HG02981 (cell line): ENCODE data around the gene PKP2.

Experiments
- ATAC-seq: cut with Tn5 transposase; IDR thresholded peaks from one replicate; pipeline ENCODE4 v1.9.1; 2021; ENCODE audit warnings: mild to moderate bottlenecking, moderate library complexity; ENCODE audit not compliant: unreplicated experiment

Gene PKP2

DNA sequence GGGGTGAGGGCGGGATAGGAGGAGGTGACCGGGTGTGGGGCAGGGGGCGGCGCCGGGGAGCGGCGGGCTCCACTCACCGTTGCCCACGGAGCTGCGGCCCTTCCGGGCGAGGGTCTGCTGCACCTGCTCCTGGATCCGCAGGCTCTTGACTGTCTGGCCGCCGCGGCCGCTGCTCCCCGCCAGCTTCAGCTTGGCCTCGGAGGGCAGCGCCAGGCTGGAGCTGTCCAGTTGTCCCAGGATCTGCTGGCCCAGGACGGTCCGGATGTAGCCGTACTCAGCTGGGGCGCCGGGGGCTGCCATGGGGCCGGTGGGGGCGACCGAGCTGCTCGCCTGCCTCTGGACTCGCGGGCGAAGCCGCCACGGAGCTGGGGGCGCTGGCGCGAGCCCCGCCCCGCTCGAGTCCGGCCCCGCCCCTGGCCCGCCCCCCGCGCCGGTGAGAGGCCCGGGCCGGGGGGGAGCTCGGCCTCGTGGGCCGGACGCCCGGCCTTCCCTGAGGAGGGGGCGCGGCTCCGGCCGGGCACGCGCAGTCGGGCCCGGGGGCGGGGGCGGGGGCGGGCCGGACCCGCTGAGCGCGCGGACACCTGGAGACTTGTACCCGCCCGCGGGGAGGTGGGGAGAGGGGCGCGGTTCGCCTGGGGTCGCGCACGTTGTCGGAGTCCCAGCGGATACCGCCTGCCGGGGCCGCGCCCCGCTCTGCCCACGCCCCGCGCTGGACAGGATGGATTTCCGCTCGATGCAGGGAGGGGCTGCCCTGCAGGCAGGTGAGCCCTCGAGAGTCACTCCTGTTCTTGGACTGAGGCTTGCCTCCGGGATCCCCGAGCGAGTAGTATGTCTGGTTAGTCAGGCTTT lies at the start of gene PKP2:
TSS of gene PKP2 (minus strand) at position 346 of the 849 bp plus-strand sequence. CDS start at position 300, 46 bp downstream.
- peak; percentile 65 for ATAC-seq

DNA sequence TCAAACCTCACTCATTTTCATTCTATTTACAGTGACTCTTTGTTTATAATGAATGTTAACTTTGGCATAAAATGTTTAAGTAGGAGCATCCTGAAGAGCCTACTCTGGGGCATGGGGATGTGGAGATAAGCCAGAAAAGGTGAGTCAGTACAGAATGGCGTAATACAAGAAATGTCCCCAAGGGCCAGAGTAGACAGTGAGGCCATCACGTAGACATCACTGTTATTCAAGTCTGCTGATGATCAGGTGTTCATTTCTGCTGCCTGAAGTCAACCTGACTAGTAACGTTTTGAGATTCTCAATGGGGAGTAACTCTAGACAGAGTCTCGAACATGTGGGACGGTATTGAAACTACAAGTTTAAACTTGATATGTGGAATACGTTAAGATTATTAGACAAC lies 47.6 kb upstream of the PKP2 start:
- ATAC-seq: no peak

DNA sequence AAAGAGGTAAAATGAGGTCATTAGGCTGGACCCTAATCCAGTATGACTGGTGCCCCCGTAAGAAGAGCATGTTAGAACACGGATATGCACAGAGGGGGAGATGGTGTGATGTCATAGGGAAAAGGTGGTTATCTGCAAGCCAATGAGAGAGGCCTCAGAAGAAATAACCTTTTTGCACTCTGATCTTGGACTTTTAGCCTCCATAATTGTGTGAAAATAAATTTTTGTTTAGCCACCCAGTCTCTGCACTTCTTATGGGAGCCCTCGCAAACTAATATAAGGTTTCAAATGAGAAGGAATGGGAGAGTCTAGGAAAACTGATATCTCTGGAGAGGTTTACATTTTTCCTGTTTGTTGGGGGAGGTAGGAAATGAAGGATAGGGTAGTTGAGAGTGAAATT lies 43.2 kb upstream of the PKP2 start:
- ATAC-seq: no peak

DNA sequence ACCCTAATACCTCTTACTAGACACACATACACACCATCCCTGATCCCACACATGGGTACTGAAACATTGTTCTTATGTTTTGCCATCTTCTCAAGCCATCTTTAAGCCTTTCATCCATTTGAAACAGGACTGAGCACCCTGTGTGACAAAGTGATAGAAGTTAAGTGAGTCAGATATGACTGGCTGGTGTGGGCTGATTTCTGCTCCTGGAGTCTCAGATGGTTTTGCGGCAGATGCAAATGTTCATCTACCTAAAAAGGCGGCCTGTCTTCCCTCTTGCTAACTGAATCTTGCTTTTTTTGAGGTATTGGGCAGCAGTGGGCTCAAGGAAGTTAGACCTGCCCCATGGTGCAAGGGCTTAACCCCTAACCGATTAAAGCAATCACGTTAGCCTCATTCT lies 30.4 kb upstream of the PKP2 start:
- no peak for ATAC-seq

DNA sequence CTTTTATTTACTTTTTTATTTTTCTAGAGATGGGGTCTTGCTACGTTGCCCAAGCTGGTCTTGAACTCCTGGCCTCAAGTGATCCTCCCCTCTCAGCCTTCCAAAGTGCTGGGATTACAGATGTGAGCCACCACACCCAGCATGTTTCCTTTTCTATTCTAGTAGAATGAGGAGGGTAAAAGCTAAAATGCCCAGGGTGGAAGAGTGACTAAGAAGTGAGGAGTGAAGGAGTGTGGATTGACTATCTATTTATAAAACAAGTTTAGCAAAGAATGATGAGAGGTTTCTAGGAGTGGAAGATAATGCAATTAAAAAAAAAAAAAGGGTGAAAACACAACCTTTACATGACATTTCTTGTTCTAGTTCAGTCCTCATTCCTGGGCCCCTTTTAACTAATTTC lies 29.8 kb upstream of the PKP2 start:
- no peak for ATAC-seq

DNA sequence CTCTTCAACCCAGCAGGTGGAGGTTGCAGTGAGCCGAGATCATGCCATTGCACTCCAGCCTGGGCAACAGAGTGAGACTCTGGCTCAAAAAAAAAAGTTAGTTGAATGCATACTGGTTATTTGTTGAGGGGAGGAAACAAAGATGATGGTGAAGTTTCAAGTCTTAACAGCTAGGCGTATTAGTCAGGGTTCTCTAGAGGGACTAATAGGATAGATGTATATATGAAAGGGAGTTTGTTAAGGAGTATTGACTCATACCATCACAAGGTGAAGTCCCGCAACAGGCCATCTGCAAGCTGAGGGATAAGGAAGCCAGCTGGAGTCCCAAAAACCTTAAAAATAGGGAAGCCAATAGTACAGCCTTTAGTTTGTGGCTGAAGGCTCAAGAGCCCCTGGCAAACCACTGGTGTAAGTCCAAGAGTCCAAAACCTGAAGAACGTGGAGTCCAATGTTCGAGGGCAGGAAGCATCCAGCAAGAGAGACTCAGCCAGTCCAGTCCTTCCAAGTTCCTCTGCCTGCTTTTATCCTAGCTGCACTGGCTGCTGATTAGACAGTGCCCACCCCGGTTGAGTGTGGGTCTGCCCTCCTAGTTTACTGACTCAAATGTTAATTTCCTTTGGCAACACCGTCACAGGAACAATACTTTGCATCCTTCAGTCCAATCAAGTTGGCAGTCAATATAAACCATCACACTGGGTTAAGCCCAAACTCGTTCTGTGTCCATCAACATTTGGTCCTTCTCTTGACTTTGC lies 26.1 kb upstream of the PKP2 start:
- ATAC-seq: no peak

DNA sequence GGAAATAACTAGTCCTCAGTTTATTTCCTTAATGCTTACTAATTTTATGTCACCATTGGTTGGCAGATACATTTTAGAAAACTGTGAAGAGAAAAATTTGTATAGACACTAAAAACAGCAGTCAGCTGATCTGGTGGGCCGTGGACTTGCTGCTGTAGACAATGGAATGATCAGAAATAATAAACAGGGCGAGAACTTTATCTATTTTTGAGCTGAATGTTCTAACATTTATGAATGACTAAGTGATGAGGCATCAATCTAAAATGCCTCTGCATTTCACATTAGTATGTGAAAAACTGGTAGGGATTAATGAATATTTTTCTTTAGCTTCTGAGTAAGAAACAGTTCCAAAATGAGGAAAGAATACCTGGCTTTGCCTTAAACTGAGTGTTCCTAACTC lies 24.8 kb upstream of the PKP2 start:
- no peak for ATAC-seq

DNA sequence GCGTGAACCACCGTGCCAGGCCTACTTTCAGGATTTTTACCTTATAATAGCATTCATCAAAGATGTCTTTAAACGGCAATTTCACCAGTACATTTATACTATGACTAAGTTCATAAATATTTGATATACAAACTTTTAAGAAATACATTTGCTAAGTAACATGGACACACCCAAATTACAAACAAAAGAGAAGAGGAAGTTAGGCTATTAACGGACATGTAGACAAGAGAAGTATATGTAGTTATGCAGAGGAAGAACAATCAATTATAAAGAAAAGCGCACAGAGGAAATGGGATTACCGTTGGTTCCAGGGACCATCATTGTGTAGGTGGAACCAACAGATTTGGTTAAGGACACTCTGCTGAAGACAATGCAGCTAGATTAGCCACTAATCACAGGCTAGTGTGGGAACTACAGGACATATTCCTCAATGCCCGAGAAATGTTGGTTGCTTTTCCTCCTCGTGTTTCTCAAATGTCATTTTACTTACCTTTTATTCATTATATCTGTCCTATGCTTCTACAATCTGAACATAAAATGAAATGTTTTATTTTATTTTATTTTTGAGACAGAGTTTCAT lies 24.0 kb upstream of the PKP2 start:
- ATAC-seq: no peak

DNA sequence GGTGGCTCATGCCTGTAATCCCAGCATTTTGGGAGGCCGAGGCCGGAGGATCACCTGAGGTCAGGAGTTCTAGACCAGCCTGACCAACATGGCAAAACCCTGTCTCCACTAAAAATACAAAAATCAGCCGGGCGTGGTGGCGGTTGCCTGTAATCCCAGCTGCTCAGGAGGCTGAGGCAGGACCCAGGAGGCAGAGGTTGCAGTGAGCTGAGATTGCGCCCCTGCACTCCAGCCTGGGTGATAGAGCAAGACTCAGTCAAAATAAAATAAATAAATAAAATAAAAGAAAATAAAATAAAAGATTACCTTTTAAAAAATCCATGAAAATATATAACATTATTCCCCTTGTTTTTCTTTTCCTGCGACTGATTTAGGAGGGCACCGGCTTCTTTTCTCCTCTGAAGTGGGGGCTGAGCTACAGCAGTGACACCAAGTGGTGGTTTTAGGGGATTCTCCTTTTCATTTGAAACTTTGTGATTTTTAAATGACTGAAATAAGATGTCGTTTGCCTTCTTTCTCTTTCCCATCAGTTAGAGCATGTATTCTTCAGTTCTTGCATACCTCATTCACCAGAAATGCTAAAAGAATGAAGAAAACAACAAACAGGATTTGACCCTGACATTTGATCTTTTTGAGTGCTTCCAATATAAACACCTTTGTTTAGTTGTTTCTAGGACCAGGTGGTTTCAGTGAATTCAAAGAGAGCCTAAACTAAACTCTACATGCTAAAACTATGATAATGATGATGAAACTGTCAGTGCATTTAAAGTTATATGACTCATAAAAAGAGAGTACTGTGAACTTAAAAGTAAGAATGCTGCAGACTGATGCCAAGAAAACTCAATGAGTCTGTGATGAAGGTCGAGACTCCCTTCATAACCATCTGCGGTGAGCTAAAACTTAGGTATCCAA lies 22.6 kb upstream of the PKP2 start:
- no peak for ATAC-seq

DNA sequence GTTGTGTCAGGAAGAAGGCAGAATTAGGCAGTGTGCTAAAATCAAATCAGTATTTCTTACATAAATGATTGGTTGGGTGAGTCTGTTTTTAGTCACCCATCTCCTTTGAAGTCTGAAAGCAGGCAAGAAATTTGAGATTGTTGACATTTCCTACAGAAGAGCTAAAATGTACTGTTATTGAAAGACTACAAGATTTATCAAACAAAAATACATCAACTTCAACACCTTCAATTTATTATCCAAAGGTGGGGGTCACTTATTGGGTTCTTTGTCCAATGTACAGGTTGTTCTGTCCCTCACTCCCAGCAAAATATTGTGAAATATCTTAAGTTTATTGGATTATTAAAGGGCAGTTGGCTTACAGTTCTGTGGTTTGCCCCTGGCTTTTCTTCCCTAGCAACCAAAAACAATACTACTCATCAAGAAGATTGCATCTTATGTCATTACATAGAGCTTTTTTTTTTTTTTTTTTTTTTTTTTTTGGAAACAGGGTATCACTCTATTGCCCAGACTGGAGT lies 20.6 kb upstream of the PKP2 start:
- ATAC-seq: no peak

DNA sequence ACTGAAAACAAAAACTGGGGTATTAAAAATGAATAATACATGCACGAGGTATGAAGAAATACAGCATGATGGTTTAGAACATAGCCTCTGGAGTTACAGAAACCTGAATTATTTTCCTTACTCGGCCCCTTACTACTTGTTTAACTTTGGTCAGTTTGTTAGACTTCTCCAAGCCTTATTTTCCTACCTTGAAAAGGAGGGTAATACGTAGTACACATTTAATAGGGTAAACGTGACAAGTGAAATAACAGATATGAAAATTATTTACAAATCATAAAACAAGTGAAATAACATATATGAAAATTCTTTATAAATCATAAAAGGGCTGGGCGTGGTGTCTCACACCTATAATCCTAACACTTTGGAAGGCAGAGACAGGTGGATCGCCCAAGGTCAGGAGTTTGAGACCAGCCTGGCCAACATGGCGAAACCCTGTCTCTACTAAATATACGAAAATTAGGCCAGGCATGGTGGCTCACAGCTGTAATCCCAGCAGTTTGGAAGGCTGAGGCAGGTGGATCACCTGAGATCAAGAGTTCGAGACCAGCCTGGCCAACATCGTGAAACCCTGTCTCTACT lies 11.4 kb upstream of the PKP2 start:
- ATAC-seq: no peak

DNA sequence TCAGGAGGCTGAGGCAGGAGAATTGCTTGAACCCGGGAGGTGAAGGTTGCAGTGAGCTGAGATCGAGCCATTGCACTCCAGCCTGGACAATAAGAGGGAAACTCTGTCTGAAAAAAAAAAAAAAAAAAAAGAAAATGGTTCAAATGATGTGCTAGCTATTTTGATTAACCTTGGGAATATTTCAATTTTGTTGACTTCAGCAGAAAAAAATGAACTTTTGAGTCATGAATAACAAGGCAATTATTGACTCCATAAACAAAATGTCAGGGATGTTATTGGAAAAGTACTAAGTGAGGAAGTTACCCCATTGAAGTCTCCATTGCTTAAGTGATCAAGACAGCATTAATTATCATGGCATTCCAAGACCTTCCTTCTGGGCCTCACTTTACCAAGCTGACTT lies 10.6 kb upstream of the PKP2 start:
- ATAC-seq: no peak

DNA sequence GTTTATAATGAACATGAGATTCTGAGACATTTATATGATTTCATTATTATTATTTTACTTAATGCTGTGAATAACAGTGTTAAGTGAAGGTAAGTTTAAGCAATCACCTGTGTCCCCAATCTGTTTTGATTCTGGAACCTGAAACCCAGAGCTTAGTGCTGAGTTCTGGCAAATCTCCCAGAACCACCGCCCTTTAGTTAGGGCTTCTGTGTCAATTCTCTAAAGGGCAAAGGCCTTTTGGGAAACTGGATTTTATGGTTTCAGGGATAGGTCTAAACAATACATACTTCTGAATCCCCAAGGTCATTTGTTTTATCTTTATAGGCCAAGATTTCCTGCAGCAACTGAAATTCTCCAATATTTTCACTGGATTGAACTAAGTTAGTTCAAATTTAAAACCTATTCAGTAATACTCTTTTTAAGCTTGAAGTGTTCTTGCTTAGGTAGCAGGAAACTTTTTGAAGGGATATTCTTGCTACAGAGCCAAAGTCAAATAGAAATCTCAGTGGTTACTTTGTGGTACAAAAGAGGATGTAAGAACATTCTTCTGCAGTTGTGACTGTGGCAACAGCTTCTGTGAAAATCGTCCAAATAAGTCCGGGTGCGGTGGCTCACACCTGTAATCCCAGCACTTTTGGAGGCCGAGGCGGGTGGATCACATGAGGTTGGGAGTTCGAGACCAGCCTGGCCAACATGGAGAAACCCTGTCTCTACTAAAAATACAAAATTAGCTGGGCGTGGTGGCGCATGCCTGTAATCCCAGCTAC lies 10.0 kb upstream of the PKP2 start:
- peak; percentile 89 for ATAC-seq

DNA sequence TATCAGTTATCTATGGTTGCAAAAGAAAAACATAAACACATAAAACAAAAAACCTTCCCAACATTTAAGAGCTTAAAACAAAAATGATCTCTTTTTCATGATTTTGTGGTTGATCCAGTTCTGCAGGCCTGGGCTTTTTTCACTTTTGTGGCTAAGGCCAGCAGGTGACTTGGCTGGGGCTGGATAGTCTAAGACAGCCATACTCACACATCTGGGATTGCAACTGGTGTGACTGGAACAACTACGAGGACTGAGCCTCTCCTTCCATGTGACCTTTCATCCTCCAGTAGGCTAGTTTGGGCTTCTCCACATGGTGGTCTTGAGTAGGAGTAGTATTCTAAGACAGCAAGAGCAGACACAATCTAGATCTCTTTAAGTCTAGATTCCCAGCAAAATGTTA lies 7.2 kb upstream of the PKP2 start:
- no peak for ATAC-seq

DNA sequence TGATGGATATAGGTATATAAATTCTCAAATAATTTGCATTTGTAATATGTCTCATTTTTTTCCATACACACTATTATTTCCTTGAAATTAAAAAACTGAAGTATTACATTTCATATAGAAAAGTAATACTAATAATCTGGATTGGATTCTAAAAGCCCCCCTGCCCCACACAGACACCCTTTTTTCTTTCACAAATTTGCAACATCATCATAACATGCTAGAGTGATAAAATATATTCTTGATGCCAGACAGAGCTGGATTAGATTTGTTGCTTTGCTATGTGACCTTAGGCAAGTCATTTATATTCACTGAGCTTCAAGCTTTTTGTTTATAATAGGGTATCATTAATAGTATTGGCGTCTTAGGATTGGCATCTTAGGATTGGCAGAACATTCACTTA lies 6.7 kb upstream of the PKP2 start:
- ATAC-seq: no peak

DNA sequence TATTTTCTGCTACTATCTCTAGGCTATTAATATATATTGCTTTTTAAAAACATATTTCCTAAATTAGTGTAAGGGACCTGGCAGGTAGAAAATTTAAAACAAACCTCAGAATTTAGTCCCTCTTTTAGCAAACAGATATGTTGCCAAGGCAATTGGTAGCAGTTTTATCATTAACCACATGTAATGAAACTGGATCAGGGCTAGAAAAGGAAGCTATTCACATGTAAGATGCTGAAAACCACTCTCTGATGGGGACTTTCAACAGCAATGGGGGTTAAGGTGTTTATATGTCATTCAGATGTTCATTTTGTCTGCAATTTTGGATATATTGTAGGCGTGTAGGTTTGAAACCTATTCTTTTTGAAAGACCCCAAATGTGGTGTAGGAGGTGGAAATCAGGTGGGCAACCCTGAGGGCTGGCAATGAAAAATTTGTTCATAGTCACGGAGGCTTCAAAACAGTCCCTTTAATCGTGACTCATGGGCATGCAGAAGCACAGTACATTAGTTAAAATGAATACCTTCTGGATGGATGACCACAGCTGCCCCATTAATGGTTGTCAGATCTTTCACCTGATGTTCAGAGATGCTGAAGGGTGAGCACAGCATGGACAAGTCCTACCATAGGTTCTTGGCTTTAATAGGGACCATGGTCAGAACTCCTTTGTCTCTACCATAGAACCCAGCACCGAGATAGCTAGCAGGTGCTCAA lies 5.9 kb upstream of the PKP2 start:
- ATAC-seq: peak; percentile 68

DNA sequence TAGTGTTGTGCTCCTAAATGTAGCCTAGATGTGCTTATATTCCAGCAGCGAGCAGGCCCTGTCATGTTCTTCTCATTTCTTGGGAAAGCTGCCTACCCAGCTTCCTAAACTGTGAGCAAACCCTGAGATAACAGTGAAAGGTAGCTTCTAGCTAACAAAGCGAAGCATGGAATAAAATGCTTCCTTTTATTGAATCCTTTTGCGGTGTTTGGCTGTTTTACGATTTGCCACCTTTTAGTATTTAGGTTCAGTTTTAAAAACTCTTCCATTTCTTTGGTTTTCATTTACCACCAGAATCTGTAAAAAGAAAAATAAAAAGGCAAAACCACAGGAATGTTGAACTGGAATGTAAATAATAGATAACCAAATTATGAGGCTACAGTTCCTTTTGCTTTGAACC lies 5.0 kb upstream of the PKP2 start:
- ATAC-seq: no peak

DNA sequence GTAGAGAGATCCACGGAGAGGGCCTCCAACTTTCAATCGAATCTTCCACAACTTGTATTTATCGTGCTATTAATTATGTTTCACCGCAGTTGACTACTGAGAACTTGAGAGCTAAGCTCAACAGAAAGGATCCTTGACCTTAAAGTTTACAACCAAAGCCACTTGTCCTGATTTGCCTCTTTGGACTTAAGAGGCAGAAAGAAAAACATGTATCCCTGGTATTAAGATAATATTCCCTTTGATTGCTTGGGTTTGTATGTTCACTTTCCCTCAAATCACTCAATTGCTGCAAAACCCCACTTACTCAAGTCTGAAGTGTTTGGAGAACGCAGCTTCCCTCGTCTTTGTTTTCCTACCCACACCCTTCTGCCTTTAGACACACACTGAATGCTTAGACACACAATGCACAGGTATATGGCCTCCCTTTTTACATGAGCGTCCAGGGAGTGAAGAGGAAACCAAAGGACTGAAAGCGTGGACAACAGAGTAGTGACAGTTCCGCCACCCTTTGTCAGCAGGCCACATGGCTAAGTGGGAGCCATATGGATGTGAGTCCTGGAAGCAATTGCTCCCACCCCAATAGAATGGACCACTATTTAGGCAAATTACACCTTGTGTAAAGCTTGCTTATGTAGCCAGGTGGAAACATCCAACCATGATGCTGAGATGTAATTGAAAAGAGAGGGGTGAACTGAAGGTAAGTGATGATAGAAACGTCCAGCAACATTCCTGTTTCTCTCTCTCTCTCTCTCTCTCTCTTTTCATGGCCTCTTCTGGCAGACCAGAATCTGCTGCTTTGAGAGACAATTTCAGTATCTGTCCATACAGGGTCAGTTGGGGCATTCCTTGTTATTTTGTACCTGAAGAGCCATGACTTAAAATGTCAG lies 1.4 kb upstream of the PKP2 start:
- ATAC-seq: no peak
